Colonic mucosa (tissue), 4 donors: Measurements from ENCODE around the gene AHSP. TPM values are rescaled to one million over a fixed set of nuclear protein-coding genes. Genes with fewer than 3 reads are reported as not detected.
A peak's percentile ranks its signal among the peaks of the same experiment; 100 is the strongest.
"Not testable (repeated sequence)": the region's sequence is repeated elsewhere in the genome, so short reads cannot be mapped to it uniquely, and the experiment has no call there.

ENCODE experiments used
- DNase-seq: peaks from one replicate; pipeline ENCODE4 v3.0.0-alpha.2; 2020
- H3K27ac ChIP-seq: fragments of 200-600 bp; one replicate; pipeline ENCODE4 v1.8.0; 2021
- H3K27me3 ChIP-seq: fragments of 200-600 bp; one replicate; pipeline ENCODE4 v1.8.0; 2021
- H3K36me3 ChIP-seq: fragments of 200-600 bp; one replicate; pipeline ENCODE4 v1.8.0; 2021
- H3K4me1 ChIP-seq: fragments of 200-600 bp; one replicate; pipeline ENCODE4 v1.8.0; 2021; ENCODE audit warnings: mild to moderate bottlenecking
- H3K4me3 ChIP-seq: fragments of 200-600 bp; one replicate; pipeline ENCODE4 v1.8.0; 2021
- H3K9ac ChIP-seq, 2 donors: one replicate each; pipeline ENCODE4 v1.7.0; 2013; ENCODE audit warnings: control low read depth in 2 of 2, low read depth in 2 of 2, low read length in 2 of 2
- H3K9me3 ChIP-seq: fragments of 200-600 bp; one replicate; pipeline ENCODE4 v1.8.0; 2021
- intact Hi-C: fragments of 100-400 bp; cut with DNase I; formaldehyde crosslinking; loops from one replicate; pipeline ENCODE4 v1.14.1; 2022
- total RNA-seq, 2 donors: library from RNA; stranded (reverse); fragmentation: NEBNext Ultra II Directional in 1 of 2; extraction: Animal tissue kit (Norgen Biotek cat#: 25700) in 1 of 2; gene quantifications; one replicate each; pipeline ENCODE4 v1.2.1, GENCODE V29; 2021
- TF ChIP-seq, protein P1 (sequence below): fragments of 200-600 bp; IDR thresholded peaks from one replicate; pipeline ENCODE4 v1.8.0; 2022; ENCODE audit warnings: antibody characterized with exemption, mild to moderate bottlenecking
- donor health status: healthy.
- donor health status: DM: no; HTN: no; CAD: no.
- donor health status: DM: no; HTN: no; CAD: no.

AHSP gene, protein sequence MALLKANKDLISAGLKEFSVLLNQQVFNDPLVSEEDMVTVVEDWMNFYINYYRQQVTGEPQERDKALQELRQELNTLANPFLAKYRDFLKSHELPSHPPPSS
- total RNA-seq = not detected

DNA sequence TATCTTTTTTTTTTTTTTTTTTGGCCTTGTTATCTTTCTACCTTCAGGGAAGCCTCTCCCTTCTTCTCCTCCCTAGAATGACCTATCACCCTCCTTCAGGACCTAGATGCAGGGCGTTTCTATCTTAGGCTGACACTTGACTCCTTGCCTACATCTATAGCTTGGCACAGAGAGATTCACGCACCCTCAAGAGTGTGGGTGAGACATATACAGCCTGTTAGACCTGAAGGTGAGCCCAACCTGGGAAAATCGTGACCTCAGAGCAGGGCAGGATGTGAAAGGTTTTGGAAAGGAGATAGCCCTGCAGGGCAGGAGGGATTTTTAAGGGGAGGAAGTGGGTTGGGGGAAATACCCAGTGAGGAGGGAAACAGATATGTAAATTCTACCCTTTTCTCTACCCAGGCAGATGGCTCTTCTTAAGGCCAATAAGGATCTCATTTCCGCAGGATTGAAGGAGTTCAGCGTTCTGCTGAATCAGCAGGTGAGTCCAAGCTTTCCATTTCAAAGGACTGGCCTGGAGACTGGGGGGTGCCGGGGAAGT is at the start of gene AHSP:
Gene AHSP, plus strand, starts transcription at position 167 of the 541 bp plus-strand sequence. Its CDS starts 240 bp downstream, at position 407.
- peaks cover 11% of the 10 kb centered on the region for H3K27me3 ChIP-seq
- TF ChIP-seq, protein P1, sequence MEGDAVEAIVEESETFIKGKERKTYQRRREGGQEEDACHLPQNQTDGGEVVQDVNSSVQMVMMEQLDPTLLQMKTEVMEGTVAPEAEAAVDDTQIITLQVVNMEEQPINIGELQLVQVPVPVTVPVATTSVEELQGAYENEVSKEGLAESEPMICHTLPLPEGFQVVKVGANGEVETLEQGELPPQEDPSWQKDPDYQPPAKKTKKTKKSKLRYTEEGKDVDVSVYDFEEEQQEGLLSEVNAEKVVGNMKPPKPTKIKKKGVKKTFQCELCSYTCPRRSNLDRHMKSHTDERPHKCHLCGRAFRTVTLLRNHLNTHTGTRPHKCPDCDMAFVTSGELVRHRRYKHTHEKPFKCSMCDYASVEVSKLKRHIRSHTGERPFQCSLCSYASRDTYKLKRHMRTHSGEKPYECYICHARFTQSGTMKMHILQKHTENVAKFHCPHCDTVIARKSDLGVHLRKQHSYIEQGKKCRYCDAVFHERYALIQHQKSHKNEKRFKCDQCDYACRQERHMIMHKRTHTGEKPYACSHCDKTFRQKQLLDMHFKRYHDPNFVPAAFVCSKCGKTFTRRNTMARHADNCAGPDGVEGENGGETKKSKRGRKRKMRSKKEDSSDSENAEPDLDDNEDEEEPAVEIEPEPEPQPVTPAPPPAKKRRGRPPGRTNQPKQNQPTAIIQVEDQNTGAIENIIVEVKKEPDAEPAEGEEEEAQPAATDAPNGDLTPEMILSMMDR = no peak
- intact Hi-C loops = no loop called here
- no peaks in the 10 kb centered on the region for H3K9me3 ChIP-seq
- H3K4me3 ChIP-seq = no peak within 1 kb of the TSS
- H3K36me3 ChIP-seq = no peaks in the 10 kb centered on the region
- H3K9ac ChIP-seq = no peak within 1 kb of the TSS
- no peaks in the 10 kb centered on the region for H3K4me1 ChIP-seq
- no peak within 1 kb of the TSS for H3K27ac ChIP-seq
- no peak for DNase-seq

DNA sequence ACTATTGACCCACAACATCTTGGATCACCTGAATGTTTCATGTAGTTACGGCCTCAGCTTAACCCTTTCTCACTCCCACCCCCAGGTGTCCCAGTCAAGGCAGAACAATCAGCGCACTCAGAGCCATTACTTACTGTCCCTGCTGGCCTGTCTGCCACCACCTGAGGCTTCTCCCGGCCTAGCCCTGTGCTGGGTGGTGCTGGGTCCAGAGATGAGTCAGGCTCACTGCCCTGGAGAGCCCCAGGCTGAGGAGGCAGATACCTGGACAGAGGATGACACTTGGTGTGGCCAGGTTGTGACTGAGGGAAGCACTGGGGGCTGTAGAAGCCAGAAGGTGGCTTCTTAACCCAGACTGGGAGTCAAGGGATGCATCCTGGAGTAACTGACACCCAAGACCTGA is 48.7 kb upstream of the AHSP start:
- TF ChIP-seq, protein P1 = no peak
- Histone ChIP-seq H3K4me3 (no peak overlapping the region), H3K27me3 (no peaks in the 10 kb centered on the region), H3K9me3 (no peaks in the 10 kb centered on the region), H3K9ac (no peak overlapping the region), H3K36me3 (no peaks in the 10 kb centered on the region), H3K27ac (no peak overlapping the region), H3K4me1 (peaks cover 10% of the 10 kb centered on the region)
- intact Hi-C loops = no loop called here
- no peak for DNase-seq

DNA sequence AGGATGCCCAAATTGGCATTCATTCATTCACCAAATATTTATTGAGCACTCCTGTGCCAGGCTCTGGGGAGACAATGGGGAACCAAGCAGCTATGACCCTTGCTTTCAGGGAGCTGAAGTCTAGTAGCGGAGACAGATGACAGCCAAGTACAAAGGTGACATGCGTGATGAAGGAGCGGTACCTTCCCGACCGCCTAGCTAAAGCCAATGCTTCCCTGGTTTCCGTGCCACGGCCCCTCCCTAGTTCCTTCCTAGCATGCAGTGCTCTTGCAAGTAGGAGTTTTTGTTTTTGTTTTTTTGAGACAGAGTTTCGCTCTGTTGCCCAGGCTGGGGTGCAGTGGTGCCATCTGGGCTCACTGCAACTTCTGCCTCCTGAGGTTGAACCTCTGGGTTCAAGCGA is 47.9 kb upstream of the AHSP start:
- no peak overlapping the region for H3K4me3 ChIP-seq
- no peaks in the 10 kb centered on the region for H3K36me3 ChIP-seq
- TF ChIP-seq, protein P1 = no peak
- no peak overlapping the region for H3K9ac ChIP-seq
- H3K9me3 ChIP-seq = no peaks in the 10 kb centered on the region
- intact Hi-C loops = no loop called here
- no peak overlapping the region for H3K27ac ChIP-seq
- peaks cover 10% of the 10 kb centered on the region for H3K4me1 ChIP-seq
- no peak for DNase-seq
- no peaks in the 10 kb centered on the region for H3K27me3 ChIP-seq

DNA sequence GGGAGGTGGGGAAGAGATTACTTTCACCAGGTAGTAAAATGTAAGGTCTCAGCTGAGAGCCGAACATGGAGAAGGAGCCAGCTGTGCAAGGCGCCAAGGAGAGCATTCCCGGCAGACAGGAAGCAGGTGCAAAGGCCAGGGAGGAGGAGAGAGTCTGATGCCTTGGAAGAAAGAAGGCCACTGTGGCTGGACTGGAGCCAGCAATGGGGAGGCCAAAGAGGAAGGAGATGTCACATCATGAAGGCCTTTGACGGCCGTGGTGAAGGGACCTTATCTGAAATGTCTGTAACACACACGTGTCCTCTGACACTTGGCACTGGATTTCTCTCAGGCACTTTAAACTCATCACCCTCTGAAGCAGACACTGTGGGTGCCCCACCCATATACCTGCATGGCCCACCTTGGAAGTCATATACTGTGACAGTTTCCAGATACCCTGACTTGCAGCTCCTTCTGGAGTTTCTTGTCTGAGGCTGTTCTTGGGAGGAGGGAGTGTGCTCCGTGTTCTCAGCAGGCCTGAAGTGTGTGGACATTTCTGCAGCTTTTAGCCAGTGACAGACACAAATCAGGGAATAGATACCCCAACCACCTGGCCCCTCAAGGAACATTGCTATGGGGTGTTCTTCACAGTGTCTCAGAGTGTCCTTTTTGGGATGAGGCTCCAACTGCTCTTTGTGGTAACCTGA is 46.7 kb upstream of the AHSP start:
- Histone ChIP-seq H3K9me3 (no peaks in the 10 kb centered on the region), H3K9ac (no peak overlapping the region), H3K4me3 (no peak overlapping the region), H3K4me1 (peaks cover 6% of the 10 kb centered on the region), H3K36me3 (no peaks in the 10 kb centered on the region), H3K27me3 (no peaks in the 10 kb centered on the region), H3K27ac (peak overlapping the region; percentile 2)
- intact Hi-C loops = no loop called here
- TF ChIP-seq, protein P1 = no peak
- peak; percentile 71 for DNase-seq

DNA sequence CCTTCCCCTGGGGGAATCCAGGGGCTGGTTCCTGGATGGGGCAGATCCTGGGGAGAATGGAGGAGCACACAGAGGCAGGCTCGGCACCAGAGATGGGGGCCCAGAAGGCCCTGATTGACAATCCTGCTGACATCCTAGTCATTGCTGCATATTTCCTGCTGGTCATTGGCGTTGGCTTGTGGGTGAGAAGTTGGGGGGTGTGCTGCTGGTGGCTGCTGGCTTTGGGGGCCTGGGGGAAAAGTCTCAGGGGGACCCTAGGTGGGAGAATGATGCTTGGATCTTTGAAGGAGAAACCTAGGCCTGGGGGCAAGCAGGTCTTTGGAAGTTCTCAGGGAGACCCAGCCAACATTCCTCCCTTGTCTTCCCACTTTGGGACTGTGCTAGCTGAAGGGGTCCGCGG is 44.6 kb upstream of the AHSP start, which contains the start of gene SLC5A2:
Gene SLC5A2, plus strand, starts transcription at position 43 of the 400 bp plus-strand sequence. Its CDS starts 14 bp downstream, at position 57.
- TF ChIP-seq, protein P1 = no peak
- no peak within 1 kb of the TSS for H3K9ac ChIP-seq
- no peak within 1 kb of the TSS for H3K27ac ChIP-seq
- intact Hi-C loops = no loop called here
- H3K27me3 ChIP-seq = no peaks in the 10 kb centered on the region
- DNase-seq = no peak
- no peaks in the 10 kb centered on the region for H3K9me3 ChIP-seq
- H3K36me3 ChIP-seq = no peaks in the 10 kb centered on the region
- peaks cover 1% of the 10 kb centered on the region for H3K4me1 ChIP-seq
- no peak within 1 kb of the TSS for H3K4me3 ChIP-seq

DNA sequence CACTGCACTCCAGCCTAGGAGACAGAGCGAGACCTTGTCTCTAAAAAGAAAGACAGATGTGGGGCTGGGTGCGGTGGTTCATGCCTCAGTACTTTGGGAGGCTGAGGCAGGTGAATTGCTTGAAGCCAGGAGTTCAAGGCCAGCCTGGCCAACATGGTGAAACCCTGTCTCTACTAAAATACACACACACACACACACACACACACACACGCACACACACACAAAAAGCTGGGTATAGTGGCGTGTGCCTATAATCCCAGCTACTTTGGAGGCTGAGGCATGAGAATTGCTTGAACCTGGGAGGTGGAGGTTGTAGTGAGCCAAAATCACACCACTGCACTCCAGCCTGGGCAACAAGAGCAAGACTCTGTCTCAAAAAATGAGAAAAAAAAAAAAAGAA is 43.7 kb upstream of the AHSP start:
- H3K36me3 ChIP-seq, DNase-seq, intact Hi-C loops, H3K9ac ChIP-seq, H3K9me3 ChIP-seq, H3K27me3 ChIP-seq, H3K4me1 ChIP-seq, H3K4me3 ChIP-seq: not testable (repeated sequence)
- peak overlapping the region; percentile 55 for H3K27ac ChIP-seq
